Measurements from ENCODE around the gene GNPDA1. TPM values are rescaled to one million over a fixed set of nuclear protein-coding genes. Genes with fewer than 3 reads are reported as not detected.

Gene GNPDA1
- total RNA-seq, 1 donor from 2014 or later, result 52.0 TPM

DNA sequence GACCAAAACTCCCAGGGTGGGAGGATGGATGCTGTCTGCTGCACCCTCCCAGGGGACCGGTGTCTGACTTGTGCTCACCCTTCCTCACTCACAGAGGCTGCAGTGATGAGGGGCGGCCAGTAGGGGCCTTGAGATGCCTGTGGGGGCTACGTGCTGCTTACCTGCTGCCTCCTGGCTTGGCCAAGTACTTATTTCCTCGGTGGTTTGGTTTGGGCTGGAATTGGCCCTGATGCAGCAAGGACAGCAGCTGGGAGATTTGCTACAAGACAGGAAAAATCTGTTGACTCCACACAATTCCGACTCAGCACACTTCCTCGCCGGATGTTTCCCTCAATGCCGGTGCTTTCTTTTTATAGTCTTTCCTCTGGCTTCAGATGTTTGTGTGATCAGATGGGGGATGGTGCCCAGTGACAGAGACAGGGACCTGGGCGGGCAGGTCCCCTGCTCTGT lies 61.5 kb downstream of the GNPDA1 start:
- H3K27me3 Mint-ChIP-seq (ENCODE audit: unreplicated experiment), result peaks cover 10% of the 10 kb centered on the region

More for the DNA sequence above, 61.5 kb downstream of the GNPDA1 start:
- no peak for DNase-seq (ENCODE audit: extremely low spot score, unreplicated experiment)
- Mint-ChIP-seq H3K36me3 (ENCODE audit: unreplicated experiment) (no peaks in the 10 kb centered on the region), H3K4me3 (ENCODE audit: unreplicated experiment) (no peak overlapping the region), H3K27ac (ENCODE audit: unreplicated experiment) (no peak overlapping the region), H3K9me3 (ENCODE audit: unreplicated experiment) (no peaks in the 10 kb centered on the region), H3K4me1 (ENCODE audit: unreplicated experiment) (no peaks in the 10 kb centered on the region)
- TF ChIP-seq, protein P1, sequence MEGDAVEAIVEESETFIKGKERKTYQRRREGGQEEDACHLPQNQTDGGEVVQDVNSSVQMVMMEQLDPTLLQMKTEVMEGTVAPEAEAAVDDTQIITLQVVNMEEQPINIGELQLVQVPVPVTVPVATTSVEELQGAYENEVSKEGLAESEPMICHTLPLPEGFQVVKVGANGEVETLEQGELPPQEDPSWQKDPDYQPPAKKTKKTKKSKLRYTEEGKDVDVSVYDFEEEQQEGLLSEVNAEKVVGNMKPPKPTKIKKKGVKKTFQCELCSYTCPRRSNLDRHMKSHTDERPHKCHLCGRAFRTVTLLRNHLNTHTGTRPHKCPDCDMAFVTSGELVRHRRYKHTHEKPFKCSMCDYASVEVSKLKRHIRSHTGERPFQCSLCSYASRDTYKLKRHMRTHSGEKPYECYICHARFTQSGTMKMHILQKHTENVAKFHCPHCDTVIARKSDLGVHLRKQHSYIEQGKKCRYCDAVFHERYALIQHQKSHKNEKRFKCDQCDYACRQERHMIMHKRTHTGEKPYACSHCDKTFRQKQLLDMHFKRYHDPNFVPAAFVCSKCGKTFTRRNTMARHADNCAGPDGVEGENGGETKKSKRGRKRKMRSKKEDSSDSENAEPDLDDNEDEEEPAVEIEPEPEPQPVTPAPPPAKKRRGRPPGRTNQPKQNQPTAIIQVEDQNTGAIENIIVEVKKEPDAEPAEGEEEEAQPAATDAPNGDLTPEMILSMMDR (IDR thresholded peaks at IDR 0.05), result peak; percentile 40

Other genes with a start within 250 kb of the GNPDA1 start
- gene PCDH1, start 134.6 kb downstream of the GNPDA1 start, total RNA-seq, result 6.3 and 7.3 TPM in 2 replicates
- 60.2 and 64.1 TPM in 2 replicates for gene DELE1, start 89.2 kb downstream of the GNPDA1 start, total RNA-seq
- not detected in 2 replicates for gene PCDH12, start 54.8 kb downstream of the GNPDA1 start, total RNA-seq
- gene RNF14, start 43.9 kb downstream of the GNPDA1 start, total RNA-seq, result 66.8 and 73.8 TPM in 2 replicates
- gene NDFIP1, start 95.8 kb upstream of the GNPDA1 start, total RNA-seq, result 62.7 and 70.0 TPM in 2 replicates